ENCODE results near the gene MARK2. TPM values are rescaled to one million over a fixed set of nuclear protein-coding genes. Genes with fewer than 3 reads are reported as not detected.

Gene MARK2
- total and polyA plus RNA-seq, 2 of the 8 experiments (the other 6 are each of a cell fraction or from before 2014, with no cell fraction given) = 19.3 to 58.5 TPM

DNA sequence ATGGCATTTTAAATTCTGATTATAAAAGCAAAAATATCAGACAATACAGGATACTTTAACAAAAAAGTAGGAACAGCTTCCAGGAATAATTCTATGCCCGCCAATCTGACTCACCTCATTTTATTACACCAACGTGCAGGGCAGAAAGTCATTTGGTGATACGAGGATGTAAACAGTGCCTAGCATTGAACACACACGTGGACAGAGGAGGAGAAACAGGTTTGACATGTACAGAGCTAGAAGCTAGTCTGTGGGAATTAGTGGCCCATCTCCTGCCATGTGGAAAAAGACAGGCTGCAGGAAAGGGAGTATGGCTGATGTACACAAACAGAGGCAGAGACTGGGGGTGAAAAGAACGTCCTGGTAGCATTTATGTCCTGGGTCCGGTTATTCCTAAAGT lies 34.7 kb upstream of the MARK2 start:
- no peak overlapping the region for H4K91ac ChIP-seq (replicated peaks; ENCODE audit: insufficient read length, low read length)
- H4K5ac ChIP-seq (ENCODE audit: insufficient read length, low read depth, low read length) = no peak overlapping the region
- FAIRE-seq = no peak
- no peak overlapping the region for H2BK20ac ChIP-seq (ENCODE audit: low read length)
- no peak overlapping the region for H3K14ac ChIP-seq (ENCODE audit: insufficient read length)
- H3K9me3 ChIP-seq (ENCODE audit: insufficient read depth in 2 of 2, low read depth in 1 of 2, low read length in 1 of 2) = no peaks in the 10 kb centered on the region
- 93% methylated on average over 6 of the region's 6 CpGs; no CpG with 5 or more reads in 1 of the 2 experiments for WGBS, 2 experiments (ENCODE audit: extremely low coverage in 1 of 2, insufficient coverage in 1 of 2, insufficient read length in 1 of 2, insufficient replicate concordance in 2 of 2, low coverage in 1 of 2, low lambda C conversion rate in 2 of 2, missing lambda C conversion rate in 1 of 2)
- H2AK5ac ChIP-seq (ENCODE audit: low read depth, low read length) = no peak overlapping the region
- no peak overlapping the region for H2AFZ ChIP-seq (ENCODE audit: low read length)
- ChIA-PET POLR2A (ENCODE audit: partially characterized antibody) (interaction anchor here (0.5 to 1.5 kb wide), 4 partner anchors 10 to 613 kb away, joined by 3 read pairs; no protein-coding TSS in a partner anchor), CTCF (ENCODE audit: partially characterized antibody) (interaction anchor here (1.1 to 1.3 kb wide), 2 partner anchors 31 to 97 kb away, joined by 3 to 5 read pairs; no protein-coding TSS in a partner anchor)
- H3K4me2 ChIP-seq (ENCODE audit: insufficient read depth in 1 of 2, low read depth in 2 of 2, low read length in 2 of 2) = no peak overlapping the region
- no peak overlapping the region for H3K23ac ChIP-seq (ENCODE audit: insufficient read length)
- no peaks in the 10 kb centered on the region for H3K23me2 ChIP-seq (ENCODE audit: low read depth, low read length)
- no peak overlapping the region for H4K8ac ChIP-seq (ENCODE audit: extremely low read depth, insufficient read depth, low read length)
- H2BK15ac ChIP-seq (ENCODE audit: low read length) = no peak overlapping the region
- no peak overlapping the region for H3K18ac ChIP-seq (ENCODE audit: extremely low read depth, low read length)
- H3K4me3 ChIP-seq (ENCODE audit: extremely low read depth in 1 of 4, insufficient read depth in 2 of 4, low read depth in 3 of 4, low read length in 4 of 4) = no peak overlapping the region
- no peak overlapping the region for H2BK120ac ChIP-seq (replicated peaks; ENCODE audit: low read depth, low read length)
- no peaks in the 10 kb centered on the region; the same call in 1 of the 2 replicates for H3K79me1 ChIP-seq (ENCODE audit: low read depth, low read length)
- no peak overlapping the region for H3K27ac ChIP-seq (ENCODE audit: low read depth, low read length)
- no peaks in the 10 kb centered on the region for H3K4me1 ChIP-seq (replicated peaks in 1 of 4; ENCODE audit: control insufficient read depth in 3 of 4, insufficient read depth in 4 of 4, low read length in 3 of 4)
- H3K4ac ChIP-seq (replicated peaks; ENCODE audit: insufficient read length, low read depth, low read length) = no peak overlapping the region
- no peak overlapping the region for H3K9ac ChIP-seq (replicated peaks in 1 of 4; ENCODE audit: extremely low read depth in 1 of 4, low read depth in 3 of 4, low read length in 3 of 4)
- no peak overlapping the region for H2BK5ac ChIP-seq (ENCODE audit: low read depth, low read length)
- H3K27me3 ChIP-seq (replicated peaks in 1 of 4; ENCODE audit: control insufficient read depth in 3 of 4, extremely low read depth in 1 of 4, insufficient read depth in 3 of 4, low read length in 3 of 4) = no peaks in the 10 kb centered on the region
- TF ChIP-seq JUND (IDR thresholded peaks at IDR 0.05; ENCODE audit: low read length) (no peak), ASH2L (IDR thresholded peaks at IDR 0.05; ENCODE audit: low read length) (no peak), RAD21 (IDR thresholded peaks at IDR 0.05 in 1 of 2, conservative IDR thresholded peaks at IDR 0.05 in 1 of 2; ENCODE audit: low read depth in 2 of 2, low read length in 2 of 2) (no peak), RFX5 (IDR thresholded peaks at IDR 0.05; ENCODE audit: borderline replicate concordance, low read depth, low read length) (no peak), ZNF274 (IDR thresholded peaks at IDR 0.05; ENCODE audit: borderline replicate concordance, extremely low read depth, low read length) (no peak), SP1 (IDR thresholded peaks at IDR 0.05; ENCODE audit: low read depth, low read length) (no peak)
- no peaks in the 10 kb centered on the region for H3K36me3 ChIP-seq (ENCODE audit: control insufficient read depth in 2 of 4, insufficient read depth in 4 of 4, low read length in 3 of 4)
- no peak overlapping the region for H3K56ac ChIP-seq (replicated peaks; ENCODE audit: insufficient read length, low read depth, low read length)
- H4K20me1 ChIP-seq (replicated peaks in 1 of 2; ENCODE audit: control insufficient read depth in 1 of 2, insufficient read depth in 2 of 2, low read length in 2 of 2) = no peaks in the 10 kb centered on the region
- H2BK12ac ChIP-seq (ENCODE audit: low read depth, low read length) = no peak overlapping the region
- H3K79me2 ChIP-seq (ENCODE audit: control insufficient read depth in 1 of 2, insufficient read depth in 2 of 2, low read length in 2 of 2) = no peaks in the 10 kb centered on the region
- no peak for DNase-seq (ENCODE audit: low read depth in 1 of 2, low spot score in 2 of 2)
